CD4-positive, alpha-beta T cell (primary cell): ENCODE measurements around the gene TRAIP. TPM values are rescaled to one million over a fixed set of nuclear protein-coding genes. Genes with fewer than 3 reads are reported as not detected.

Experiments
- ATAC-seq: fragments of 200-7000 bp; cut with Tn5 transposase; one replicate; pipeline ENCODE4 v1.10.0; 2022; ENCODE audit warnings: mild to moderate bottlenecking; ENCODE audit not compliant: poor library complexity
- CTCF ChIA-PET: fragments of 350-600 bp; sonication (Branson Sonifier 250); formaldehyde crosslinking; loops from one replicate; lab custom pipeline; 2021; ENCODE audit warnings: antibody characterized with exemption, inconsistent platforms; lab: Charles Lee
- POLR2A ChIA-PET: fragments of 350-600 bp; sonication (Branson Sonifier 250); formaldehyde crosslinking; loops from one replicate; lab custom pipeline; 2021; ENCODE audit warnings: antibody characterized with exemption, inconsistent platforms; lab: Charles Lee
- DNase-seq, 14 experiments: peaks; one replicate each; pipeline ENCODE4 v3.0.0-alpha.2; 2013 to 2020; ENCODE audit warnings: mixed read lengths in 2 of 14
- H3K27ac ChIP-seq, 2 donors: one replicate each; pipeline versions ENCODE4 v1.5.1 to v1.7.0; 2013; ENCODE audit warnings: low read length in 2 of 2, low read depth in 1 of 2, mild to moderate bottlenecking in 1 of 2
- H3K27me3 ChIP-seq, 2 experiments: 1 replicate in 1 of 2; 2 replicates in 1 of 2; pipeline versions ENCODE4 v1.6.1 to v1.7.0; 2013; ENCODE audit warnings: low read length in 2 of 2, control low read depth in 1 of 2, mild to moderate bottlenecking in 1 of 2, moderate library complexity in 1 of 2; ENCODE audit not compliant: insufficient read depth in 2 of 2, control insufficient read depth in 1 of 2
- H3K36me3 ChIP-seq: one replicate; pipeline ENCODE4 v1.6.1; 2013; ENCODE audit warnings: low read length, control low read depth; ENCODE audit not compliant: insufficient read depth
- H3K4me1 ChIP-seq: one replicate; pipeline ENCODE4 v1.6.1; 2013; ENCODE audit warnings: low read length, control low read depth; ENCODE audit not compliant: insufficient read depth
- H3K4me3 ChIP-seq: one replicate; pipeline ENCODE4 v1.5.1; 2013; ENCODE audit warnings: mild to moderate bottlenecking, low read length, moderate library complexity
- H3K9me3 ChIP-seq, 2 experiments: 1 replicate in 1 of 2; 2 replicates in 1 of 2; pipeline versions ENCODE4 v1.6.1 to v1.7.0; 2013; ENCODE audit warnings: low read length in 2 of 2, mild to moderate bottlenecking in 2 of 2, control low read depth in 1 of 2, moderate library complexity in 1 of 2; ENCODE audit not compliant: control insufficient read depth in 1 of 2, insufficient read depth in 1 of 2
- H3K27ac Mint-ChIP-seq: one replicate; pipeline ENCODE4 v1.8.0; 2020; ENCODE audit warnings: mixed read lengths
- H3K27me3 Mint-ChIP-seq: one replicate; pipeline ENCODE4 v1.8.0; 2021; ENCODE audit warnings: mixed read lengths
- H3K36me3 Mint-ChIP-seq: one replicate; pipeline ENCODE4 v1.8.0; 2021; ENCODE audit warnings: low read depth, mixed read lengths
- H3K4me1 Mint-ChIP-seq: one replicate; pipeline ENCODE4 v1.8.0; 2021; ENCODE audit warnings: low read depth, mixed read lengths
- H3K4me3 Mint-ChIP-seq: one replicate; pipeline ENCODE4 v1.8.0; 2020; ENCODE audit warnings: mild to moderate bottlenecking, mixed read lengths
- H3K9me3 Mint-ChIP-seq: one replicate; pipeline ENCODE4 v1.8.0; 2020; ENCODE audit warnings: mixed read lengths
- intact Hi-C, 2 experiments: fragments of 100-400 bp; cut with DNase I in 1 of 2; cut with micrococcal nuclease in 1 of 2; formaldehyde crosslinking; loops; one replicate each; pipeline versions ENCODE4 v1.15.1 to v1.9.0; 2023 to 2025; cut with DNase I, micrococcal nuclease
- total RNA-seq, 174 experiments: library from RNA in 2 of 174; stranded (reverse) in 2 of 174; gene quantifications; one replicate each; pipeline ENCODE4 v1.2.3 and lab custom pipeline; 2021 to 2026
- TF ChIP-seq, protein P1 (sequence below): fragments of 200-600 bp; IDR thresholded peaks from one replicate; pipeline ENCODE4 v1.8.0; 2022; ENCODE audit warnings: antibody characterized with exemption, mild to moderate bottlenecking

TRAIP gene
- total RNA-seq, 2 experiments from 2014 or later: 2.4 TPM

GRCh38 chr3:49895791-49896190, 39.4 kb upstream of the TRAIP start:
- Histone ChIP-seq H3K4me3 (no peak overlapping the region), H3K36me3 (no peaks in the 10 kb centered on the region), H3K9me3 (no peaks in the 10 kb centered on the region), H3K27ac (no peak overlapping the region), H3K4me1 (no peaks in the 10 kb centered on the region), H3K27me3 (no peaks in the 10 kb centered on the region)
- DNase-seq (no peak), ATAC-seq (no peak)
- Mint-ChIP-seq H3K4me3 (no peak overlapping the region), H3K27ac (no peak overlapping the region), H3K4me1 (no peaks in the 10 kb centered on the region), H3K36me3 (no peaks in the 10 kb centered on the region), H3K27me3 (no peaks in the 10 kb centered on the region), H3K9me3 (no peaks in the 10 kb centered on the region)
- ChIA-PET CTCF (no interaction called here), POLR2A (no interaction called here)
- intact Hi-C loops: no loop called here
- TF ChIP-seq, protein P1, sequence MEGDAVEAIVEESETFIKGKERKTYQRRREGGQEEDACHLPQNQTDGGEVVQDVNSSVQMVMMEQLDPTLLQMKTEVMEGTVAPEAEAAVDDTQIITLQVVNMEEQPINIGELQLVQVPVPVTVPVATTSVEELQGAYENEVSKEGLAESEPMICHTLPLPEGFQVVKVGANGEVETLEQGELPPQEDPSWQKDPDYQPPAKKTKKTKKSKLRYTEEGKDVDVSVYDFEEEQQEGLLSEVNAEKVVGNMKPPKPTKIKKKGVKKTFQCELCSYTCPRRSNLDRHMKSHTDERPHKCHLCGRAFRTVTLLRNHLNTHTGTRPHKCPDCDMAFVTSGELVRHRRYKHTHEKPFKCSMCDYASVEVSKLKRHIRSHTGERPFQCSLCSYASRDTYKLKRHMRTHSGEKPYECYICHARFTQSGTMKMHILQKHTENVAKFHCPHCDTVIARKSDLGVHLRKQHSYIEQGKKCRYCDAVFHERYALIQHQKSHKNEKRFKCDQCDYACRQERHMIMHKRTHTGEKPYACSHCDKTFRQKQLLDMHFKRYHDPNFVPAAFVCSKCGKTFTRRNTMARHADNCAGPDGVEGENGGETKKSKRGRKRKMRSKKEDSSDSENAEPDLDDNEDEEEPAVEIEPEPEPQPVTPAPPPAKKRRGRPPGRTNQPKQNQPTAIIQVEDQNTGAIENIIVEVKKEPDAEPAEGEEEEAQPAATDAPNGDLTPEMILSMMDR: no peak

DNA sequence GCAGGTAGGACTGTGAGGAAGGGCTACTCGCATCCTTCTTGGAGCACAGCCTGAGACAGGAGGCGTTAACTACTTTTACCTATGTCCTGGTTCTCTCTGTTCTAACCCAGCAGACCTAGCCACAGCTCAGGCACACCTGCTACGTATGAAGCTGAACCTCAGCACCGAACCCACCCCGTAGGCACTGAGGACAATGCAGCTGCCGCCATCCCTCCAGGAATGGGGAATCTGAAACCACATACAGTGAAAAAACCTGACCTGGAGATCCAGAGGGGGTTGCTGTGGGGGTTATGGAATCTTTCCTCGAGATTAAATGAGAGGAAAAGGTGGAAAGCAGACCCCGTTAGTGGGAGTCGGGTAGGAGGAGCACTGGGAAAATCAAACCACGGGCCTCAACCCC, 32.9 kb upstream of the TRAIP start:
- ChIA-PET CTCF (no interaction called here), POLR2A (interaction anchor here (0.5 kb wide), 1 partner anchor 200 kb away, joined by 3 read pairs; no protein-coding TSS in a partner anchor)
- Mint-ChIP-seq H3K27ac (no peak overlapping the region), H3K4me3 (no peak overlapping the region), H3K36me3 (no peaks in the 10 kb centered on the region), H3K4me1 (no peaks in the 10 kb centered on the region), H3K9me3 (no peaks in the 10 kb centered on the region), H3K27me3 (no peaks in the 10 kb centered on the region)
- Histone ChIP-seq H3K27ac (no peak overlapping the region), H3K4me3 (no peak overlapping the region), H3K4me1 (no peaks in the 10 kb centered on the region), H3K36me3 (no peaks in the 10 kb centered on the region), H3K27me3 (no peaks in the 10 kb centered on the region), H3K9me3 (no peaks in the 10 kb centered on the region)
- intact Hi-C loops: no loop called here
- ATAC-seq: no peak
- no peak for DNase-seq
- TF ChIP-seq, protein P1: no peak

GRCh38 chr3:49886922-49887265, 30.5 kb upstream of the TRAIP start:
- H3K27ac Mint-ChIP-seq: no peak overlapping the region
- H3K36me3 ChIP-seq: no peaks in the 10 kb centered on the region
- H3K4me1 ChIP-seq: no peaks in the 10 kb centered on the region
- ATAC-seq: no peak
- no peak overlapping the region for H3K4me3 ChIP-seq
- no peak overlapping the region for H3K4me3 Mint-ChIP-seq
- no peaks in the 10 kb centered on the region for H3K27me3 ChIP-seq
- H3K9me3 ChIP-seq: no peaks in the 10 kb centered on the region
- no peak for DNase-seq
- no peaks in the 10 kb centered on the region for H3K36me3 Mint-ChIP-seq
- no peaks in the 10 kb centered on the region for H3K9me3 Mint-ChIP-seq
- TF ChIP-seq, protein P1: no peak
- no peak overlapping the region for H3K27ac ChIP-seq
- no peaks in the 10 kb centered on the region for H3K4me1 Mint-ChIP-seq
- no peaks in the 10 kb centered on the region for H3K27me3 Mint-ChIP-seq
- intact Hi-C loops: no loop called here
- POLR2A ChIA-PET: no interaction called here
- CTCF ChIA-PET: no interaction called here
